GM06990 (cell line): ENCODE data around the gene CCNJL.

Experiments used
- DNase-seq: peaks from one replicate; pipeline ENCODE4 v3.0.0-alpha.2; 2011; ENCODE audit not compliant: insufficient read length; ENCODE audit errors: extremely low read depth
- H3K27me3 ChIP-seq: replicated peaks from 2 replicates; pipeline ENCODE4 v1.6.0; 2011; ENCODE audit warnings: low read length; ENCODE audit not compliant: control insufficient read depth, insufficient read depth
- H3K36me3 ChIP-seq: 2 replicates; pipeline ENCODE4 v1.5.1; 2011; ENCODE audit warnings: low read length; ENCODE audit not compliant: control insufficient read depth, insufficient read depth
- H3K4me3 ChIP-seq: replicated peaks from 2 replicates; pipeline ENCODE4 v1.5.1; 2011; ENCODE audit warnings: low read depth, mild to moderate bottlenecking, control low read depth, low read length
- CTCF ChIP-seq: IDR thresholded peaks from 2 replicates; pipeline ENCODE4 v1.5.1; 2011; ENCODE audit warnings: low read length, control low read depth, mild to moderate bottlenecking, inconsistent platforms; ENCODE audit not compliant: insufficient read depth, poor library complexity, severe bottlenecking

The CCNJL gene

GRCh38 chr5:160327818-160328217 lies 15.5 kb upstream of the CCNJL start:
- TF ChIP-seq CTCF, result no peak
- Histone ChIP-seq H3K4me3 (no peak overlapping the region), H3K27me3 (no peaks in the 10 kb centered on the region; the same call in 1 of the 2 replicates), H3K36me3 (no peaks in the 10 kb centered on the region)
- DNase-seq, result no peak

GRCh38 chr5:160326981-160327380 lies 14.6 kb upstream of the CCNJL start:
- no peak for DNase-seq
- H3K4me3 ChIP-seq, result no peak overlapping the region
- no peaks in the 10 kb centered on the region; the same call in 1 of the 2 replicates for H3K27me3 ChIP-seq
- no peak for TF ChIP-seq CTCF
- H3K36me3 ChIP-seq, result no peaks in the 10 kb centered on the region

- DNase-seq, result no peak
- TF ChIP-seq CTCF, result no peak
- Histone ChIP-seq H3K4me3 (no peak overlapping the region), H3K27me3 (no peaks in the 10 kb centered on the region; the same call in 1 of the 2 replicates), H3K36me3 (no peaks in the 10 kb centered on the region)
Observed at GRCh38 chr5:160325716-160326115, 13.4 kb upstream of the CCNJL start.

- no peak overlapping the region for H3K4me3 ChIP-seq
- H3K36me3 ChIP-seq, result no peaks in the 10 kb centered on the region
- TF ChIP-seq CTCF, result no peak
- no peak for DNase-seq
- no peaks in the 10 kb centered on the region; the same call in 1 of the 2 replicates for H3K27me3 ChIP-seq
Observed at GRCh38 chr5:160324886-160325285, 12.5 kb upstream of the CCNJL start.

- no peak for DNase-seq
- Histone ChIP-seq H3K27me3 (no peaks in the 10 kb centered on the region; the same call in 1 of the 2 replicates), H3K36me3 (no peaks in the 10 kb centered on the region), H3K4me3 (no peak overlapping the region)
- TF ChIP-seq CTCF, result no peak
Observed at GRCh38 chr5:160318409-160318808, 6.0 kb upstream of the CCNJL start.

GRCh38 chr5:160317434-160317833 lies 5.1 kb upstream of the CCNJL start:
- Histone ChIP-seq H3K27me3 (no peaks in the 10 kb centered on the region; the same call in 1 of the 2 replicates), H3K36me3 (no peaks in the 10 kb centered on the region), H3K4me3 (no peak overlapping the region)
- no peak for TF ChIP-seq CTCF
- DNase-seq, result no peak
